ENCODE measurements around the gene GRIP2.

The GRIP2 gene

GRCh38 chr3:14561051-14561960 lies 21.2 kb upstream of the GRIP2 start:
- DNase-seq = no peak

DNA sequence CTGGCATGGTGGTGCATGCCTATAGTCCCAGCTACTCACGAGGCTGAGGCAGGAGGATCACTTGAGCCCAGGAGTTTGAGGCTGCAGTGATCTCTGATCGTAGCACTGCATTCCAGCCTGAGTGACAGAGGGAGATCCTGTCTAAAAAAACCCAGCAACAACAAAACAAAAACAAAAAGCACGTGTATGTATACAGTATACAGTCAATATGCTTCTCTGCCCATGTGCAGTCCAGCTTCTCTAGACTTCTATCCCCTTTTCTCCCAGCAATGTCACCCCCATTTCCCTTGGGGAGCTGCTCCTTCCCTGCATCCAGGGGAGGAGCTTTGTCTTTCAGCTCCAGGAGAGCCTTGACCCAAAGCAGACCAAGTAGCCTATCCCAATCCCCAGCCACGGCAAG lies 20.0 kb upstream of the GRIP2 start:
- no peak for DNase-seq

GRCh38 chr3:14558029-14558428 lies 17.9 kb upstream of the GRIP2 start:
- no peak for DNase-seq

DNA sequence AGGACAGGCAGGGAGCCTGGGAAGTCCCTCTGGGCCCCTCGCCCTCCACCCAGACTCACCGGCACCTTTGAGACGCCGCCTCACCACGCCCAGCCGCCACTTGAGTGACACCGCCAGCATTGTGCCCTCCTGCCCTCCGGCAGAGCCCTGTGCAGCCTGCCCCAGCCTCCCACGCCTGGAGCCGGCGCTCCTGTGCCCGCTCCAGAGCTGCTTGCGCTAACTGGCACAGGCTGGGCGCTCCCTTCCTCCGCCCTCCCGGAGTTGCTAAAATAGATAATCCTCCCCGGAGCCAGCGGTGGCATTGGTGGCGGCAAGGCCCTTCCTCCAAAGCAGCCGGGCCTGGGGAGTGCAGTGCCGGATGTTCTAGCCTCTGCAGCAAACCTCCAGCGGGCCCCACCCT lies 15.7 kb upstream of the GRIP2 start:
- no peak for DNase-seq

DNA sequence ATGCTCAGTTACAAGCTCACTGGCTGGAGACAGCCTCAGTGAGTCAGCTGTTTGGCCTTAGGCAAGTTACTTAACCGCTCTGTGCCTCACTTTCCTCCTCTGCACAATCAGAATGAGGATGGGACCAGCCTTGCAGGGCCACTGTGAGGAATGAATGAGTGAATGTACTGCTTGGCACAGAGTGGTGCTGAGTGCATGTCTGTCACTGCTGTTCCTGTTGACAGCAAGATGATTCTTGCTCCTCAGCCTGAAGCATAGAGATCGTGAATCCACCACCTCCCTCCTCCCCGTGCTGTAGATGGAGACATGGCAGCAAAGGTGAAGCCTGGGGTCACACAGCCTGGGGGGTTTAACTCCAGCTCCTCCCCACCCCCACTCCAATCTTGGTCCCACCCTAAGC lies 14.6 kb upstream of the GRIP2 start:
- no peak for DNase-seq

GRCh38 chr3:14553871-14554270 lies 13.7 kb upstream of the GRIP2 start:
- DNase-seq = no peak

DNA sequence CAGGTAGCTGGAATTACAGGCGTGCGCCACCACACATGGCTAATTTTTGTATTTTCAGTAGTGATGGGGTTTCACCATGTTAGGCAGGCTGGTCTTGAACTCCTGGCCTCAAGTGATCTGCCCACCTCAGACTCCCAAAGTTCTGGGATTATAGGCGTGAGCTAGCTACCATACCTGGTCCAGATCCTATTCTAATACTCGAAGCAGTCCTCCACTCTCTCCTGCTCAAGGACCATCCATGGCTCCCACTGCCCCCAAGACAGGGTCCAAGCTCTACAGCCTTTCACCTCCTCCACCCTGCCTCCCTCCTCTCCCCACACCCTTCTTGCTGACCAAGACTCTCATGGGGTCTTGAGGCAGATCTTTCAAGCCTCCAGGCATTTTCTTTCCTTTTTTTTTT lies 12.6 kb upstream of the GRIP2 start:
- DNase-seq = no peak

DNA sequence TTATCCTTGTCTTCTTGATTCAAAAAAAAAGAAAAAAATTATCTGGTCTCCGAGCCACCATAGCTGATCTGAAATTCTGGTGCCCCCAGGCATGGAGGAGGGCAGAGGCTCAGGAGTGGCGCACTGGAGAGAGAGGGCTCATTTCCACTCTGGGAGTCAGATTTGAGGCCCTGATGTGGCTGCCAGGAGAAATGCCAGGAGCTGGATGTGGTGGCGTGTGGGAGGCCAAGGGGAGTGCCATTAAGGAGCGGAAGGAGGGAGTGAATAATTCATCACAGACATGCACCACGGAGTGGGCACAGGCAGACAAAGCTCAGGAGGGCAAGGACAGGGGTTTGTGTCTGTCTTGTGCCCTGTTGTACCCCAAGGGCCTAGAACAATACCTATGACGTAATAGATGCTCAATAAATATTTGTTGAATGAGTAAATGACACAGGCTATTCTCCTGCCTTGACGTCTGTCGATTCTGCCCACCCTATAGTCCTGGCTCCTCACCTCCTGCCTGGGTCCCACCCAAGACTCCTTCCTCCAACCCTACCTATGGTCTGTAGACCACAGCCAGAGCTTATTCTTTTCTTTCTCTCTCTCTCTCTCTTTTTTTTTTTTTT lies 12.0 kb upstream of the GRIP2 start:
- DNase-seq = no peak

DNA sequence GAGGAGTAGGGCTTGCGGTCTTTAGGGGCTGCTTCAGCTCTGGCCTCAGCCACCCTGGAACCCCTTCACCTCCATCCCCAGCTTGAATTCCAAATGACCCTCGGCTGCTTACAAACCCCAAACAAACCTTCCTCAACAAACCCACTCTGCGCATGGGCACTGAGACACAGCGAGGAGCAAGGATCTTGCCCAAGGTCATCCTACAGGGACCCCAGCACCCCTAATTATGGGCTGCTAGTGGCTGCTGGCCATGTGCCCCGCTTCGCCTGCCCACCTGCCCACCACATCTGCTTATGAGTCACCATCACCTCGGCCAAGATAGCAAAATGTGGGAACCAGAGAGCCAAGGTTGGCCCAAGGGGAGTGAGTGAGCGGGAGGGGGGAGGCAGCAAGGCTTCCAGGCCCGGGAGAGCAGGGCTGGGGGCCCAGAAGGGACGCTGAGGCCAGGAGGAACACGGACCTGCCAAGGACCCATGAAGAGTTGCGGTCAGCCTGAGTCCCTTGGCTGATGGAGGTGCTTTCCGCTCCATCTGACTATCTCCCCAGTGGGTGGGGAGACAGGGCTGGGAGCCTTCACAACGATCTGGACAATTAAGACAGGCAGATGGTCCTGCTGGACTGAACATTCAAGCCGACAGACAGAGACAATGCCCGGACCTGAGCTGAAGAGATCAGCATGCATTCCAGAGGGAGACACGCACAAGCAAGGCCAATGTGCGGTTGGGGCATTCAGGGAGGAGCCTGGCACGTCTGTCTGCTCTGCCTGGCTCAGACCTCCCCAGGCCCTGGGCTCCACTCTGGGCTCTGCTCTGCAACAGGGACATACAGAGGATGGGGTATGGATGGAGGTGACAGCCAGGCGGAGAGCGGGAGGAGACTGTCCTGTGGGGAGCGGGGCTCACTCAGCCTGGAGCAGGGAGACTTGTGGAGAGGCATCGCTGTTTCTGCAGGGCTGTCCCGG lies 10.8 kb upstream of the GRIP2 start:
- DNase-seq = no peak

- DNase-seq = no peak
Measured at GRCh38 chr3:14550181-14550580, 10.0 kb upstream of the GRIP2 start.

GRCh38 chr3:14549256-14549919 lies 9.2 kb upstream of the GRIP2 start:
- DNase-seq = no peak

DNA sequence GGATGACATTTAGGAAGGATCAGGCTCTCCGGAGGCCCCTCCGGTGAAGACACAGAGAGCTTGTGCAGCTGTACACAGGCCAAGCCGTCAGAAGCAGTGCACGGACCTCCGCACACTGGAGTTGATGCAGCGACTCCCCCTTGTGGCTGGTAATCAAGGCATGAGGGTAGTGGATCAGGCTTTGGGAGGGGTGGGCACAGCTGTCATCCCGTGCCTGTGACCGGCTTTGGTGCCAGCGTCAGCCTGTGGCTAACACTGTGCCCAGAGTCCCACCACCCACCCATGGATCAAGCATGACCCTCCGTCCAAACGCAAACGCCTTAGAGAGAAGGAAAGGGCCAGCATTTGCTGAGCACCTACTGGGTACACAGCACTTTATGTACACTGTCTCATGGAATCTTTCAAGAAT lies 8.2 kb upstream of the GRIP2 start:
- DNase-seq = no peak

DNA sequence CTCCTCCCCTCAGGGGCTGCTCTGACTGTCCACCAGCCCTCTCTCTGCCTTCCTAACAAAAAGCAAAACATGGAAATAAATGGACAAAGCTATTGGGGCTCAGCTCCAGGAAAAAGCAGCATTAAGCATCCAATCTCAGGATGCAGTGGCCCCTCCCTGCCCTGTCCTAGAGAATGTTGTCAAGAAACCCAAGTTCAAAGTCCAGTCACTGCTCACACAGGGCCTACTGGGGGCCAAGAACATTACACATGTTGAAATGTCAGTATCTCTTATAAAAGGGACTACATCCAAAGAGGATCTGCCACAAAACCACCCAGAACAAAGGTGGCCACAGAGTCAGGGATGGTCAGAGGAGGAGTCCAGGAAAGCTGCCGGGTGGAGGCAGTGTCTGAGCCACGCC lies 7.6 kb upstream of the GRIP2 start:
- no peak for DNase-seq

DNA sequence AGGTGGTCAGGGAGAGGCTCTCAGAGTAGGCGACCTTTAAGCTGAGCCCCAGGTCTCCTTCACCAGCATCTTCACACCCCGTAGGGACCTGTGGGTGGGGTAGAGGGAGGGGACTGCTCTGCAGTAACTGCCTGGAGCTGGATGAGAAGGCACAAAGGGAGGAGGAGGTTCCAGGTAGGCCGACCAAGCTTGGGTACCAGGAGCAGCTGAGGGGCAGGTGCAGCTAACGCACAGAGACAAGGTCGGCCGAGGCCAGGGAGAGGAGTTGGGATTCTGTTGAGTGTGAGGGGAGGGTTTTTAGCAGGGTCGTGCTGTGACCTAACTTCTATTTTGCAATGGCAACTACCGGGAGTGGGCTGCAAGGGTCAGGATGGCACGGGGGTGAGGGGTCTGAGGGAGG lies 5.9 kb upstream of the GRIP2 start:
- DNase-seq = no peak

GRCh38 chr3:14545251-14545635 lies 5.1 kb upstream of the GRIP2 start:
- no peak for DNase-seq

GRCh38 chr3:14544282-14545250 lies 4.4 kb upstream of the GRIP2 start:
- DNase-seq = no peak

GRCh38 chr3:14543446-14543845 lies 3.3 kb upstream of the GRIP2 start:
- DNase-seq = no peak

- DNase-seq = no peak
Measured at GRCh38 chr3:14542656-14543055, 2.5 kb upstream of the GRIP2 start.

DNA sequence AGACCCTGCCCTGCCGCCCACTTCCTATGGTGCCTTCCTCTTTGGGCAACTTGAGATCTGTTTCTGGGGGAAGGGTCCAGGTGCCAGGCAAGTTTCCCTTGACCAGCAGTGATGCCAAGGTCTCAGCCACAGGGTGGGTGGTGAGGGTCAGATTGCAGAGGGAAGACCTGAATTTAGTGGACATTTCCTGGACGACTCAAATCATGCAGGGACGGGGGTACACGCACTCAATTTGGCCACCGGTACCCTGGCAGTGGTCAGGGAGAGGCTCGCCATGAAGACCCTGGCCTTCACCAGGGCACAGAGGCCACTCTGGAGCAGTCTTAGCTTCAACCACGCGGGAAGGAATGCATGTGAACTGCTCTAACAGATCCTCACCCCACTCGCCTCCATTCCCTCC lies 1.5 kb upstream of the GRIP2 start:
- DNase-seq = no peak

DNA sequence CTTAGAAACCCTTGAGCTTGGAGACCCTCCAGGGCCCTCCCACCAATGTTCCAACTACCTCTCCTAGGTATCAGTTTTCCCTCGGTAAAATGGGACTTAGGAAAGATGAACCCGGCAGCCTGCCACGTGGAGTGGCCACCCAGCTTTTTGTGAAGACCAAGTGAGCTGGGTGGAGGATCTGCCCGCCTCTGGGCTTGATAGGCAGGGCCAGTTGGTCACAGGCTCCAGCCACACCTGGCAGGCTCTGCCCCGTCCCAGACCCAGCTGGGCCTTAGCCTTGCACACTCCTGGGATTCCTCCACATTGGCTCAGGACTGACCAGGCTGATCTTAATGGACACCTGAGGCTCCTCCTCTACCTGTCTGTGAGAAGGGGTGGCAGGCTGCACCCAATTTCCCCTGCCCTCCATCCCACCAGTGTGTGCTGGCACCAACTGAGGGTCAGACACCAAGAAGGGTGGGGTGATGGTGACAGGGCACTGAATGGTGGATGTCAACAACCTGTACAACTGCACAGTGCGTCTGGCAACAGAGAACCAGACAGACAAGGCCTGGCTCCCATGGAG lies 761 bp upstream of the GRIP2 start:
- no peak for DNase-seq

GRCh38 chr3:14539384-14539741 lies 779 bp downstream of the GRIP2 start:
- DNase-seq = no peak

All from NCI-H1048 (cell line).